Thoracic aorta (tissue), 2 donors: ENCODE measurements around the gene CT45A2. TPM values are rescaled to one million over a fixed set of nuclear protein-coding genes. Genes with fewer than 3 reads are reported as not detected.
"Not testable (repeated sequence)": the region's sequence is repeated elsewhere in the genome, so short reads cannot be mapped to it uniquely, and the experiment has no call there.

Experiments used
- ATAC-seq: fragments of 150-250 bp; one replicate; pipeline ENCODE4 v1.8.0; 2017; ENCODE audit warnings: low read depth; ENCODE audit not compliant: insufficient number of reproducible peaks, low FRiP score
- DNase-seq: peaks from one replicate; pipeline ENCODE4 v3.0.0-alpha.2; 2020; ENCODE audit warnings: low spot score
- H3K27ac ChIP-seq, 2 donors: fragments of 200-600 bp; sonication (generic); 1 replicate in 1 of 2; 2 replicates in 1 of 2; pipeline ENCODE4 v1.5.1; 2016; ENCODE audit warnings: mild to moderate bottlenecking in 2 of 2, moderate library complexity in 2 of 2
- H3K27me3 ChIP-seq: fragments of 200-600 bp; sonication (generic); replicated peaks from 2 replicates; pipeline ENCODE4 v1.6.0; 2016; ENCODE audit warnings: mild to moderate bottlenecking; ENCODE audit not compliant: insufficient read depth
- H3K36me3 ChIP-seq: fragments of 200-600 bp; sonication (generic); one replicate; pipeline ENCODE4 v1.5.1; 2016
- H3K4me1 ChIP-seq, 2 donors: fragments of 200-600 bp; sonication (generic); 1 replicate in 1 of 2; 2 replicates in 1 of 2; pipeline versions ENCODE4 v1.5.1 to v1.6.0; 2016; ENCODE audit warnings: low read depth in 2 of 2, mild to moderate bottlenecking in 1 of 2; ENCODE audit not compliant: control insufficient read depth in 1 of 2
- H3K4me3 ChIP-seq: fragments of 200-600 bp; sonication (generic); 2 replicates; pipeline ENCODE4 v1.5.1; 2016; ENCODE audit warnings: mild to moderate bottlenecking
- H3K9me3 ChIP-seq: fragments of 200-600 bp; sonication (generic); 2 replicates; pipeline ENCODE4 v1.5.1; 2016
- total RNA-seq, 2 donors: library from RNA; depleted of rRNA; stranded (reverse); fragments of >200 nt; gene quantifications; one replicate each; pipeline versions ENCODE4 v1.1.0 to v1.2.3, GENCODE V29; 2016

The CT45A2 gene, protein sequence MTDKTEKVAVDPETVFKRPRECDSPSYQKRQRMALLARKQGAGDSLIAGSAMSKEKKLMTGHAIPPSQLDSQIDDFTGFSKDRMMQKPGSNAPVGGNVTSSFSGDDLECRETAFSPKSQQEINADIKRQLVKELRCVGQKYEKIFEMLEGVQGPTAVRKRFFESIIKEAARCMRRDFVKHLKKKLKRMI
- not detected for total RNA-seq

DNA sequence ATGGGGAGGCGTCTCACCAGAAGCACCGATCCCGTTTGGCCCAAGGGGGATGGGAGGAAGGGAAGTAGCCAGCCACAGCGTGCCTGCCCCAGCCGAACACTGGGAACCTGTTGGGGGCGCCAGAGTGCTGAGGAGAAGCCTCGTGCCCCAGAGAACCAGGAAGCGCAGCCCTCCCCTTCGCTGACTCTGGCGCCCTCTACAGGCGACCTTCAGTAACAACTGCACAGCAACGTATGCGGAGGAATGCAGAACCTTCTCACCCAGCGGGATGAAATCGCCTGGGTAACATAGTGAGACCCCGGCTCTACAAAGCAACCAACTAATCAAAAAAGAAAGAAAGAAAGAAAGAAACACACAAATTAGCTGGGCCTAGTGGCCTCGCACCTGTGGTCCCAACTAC lies at the start of gene CT45A2:
CT45A2 (minus strand) TSS at position 101 of the 400 bp plus-strand sequence. CDS start 3,747 bp downstream, outside the sequence.
- not testable (repeated sequence) for ATAC-seq, H3K9me3 ChIP-seq, DNase-seq, H3K36me3 ChIP-seq, H3K4me1 ChIP-seq, H3K27ac ChIP-seq, H3K27me3 ChIP-seq, H3K4me3 ChIP-seq

DNA sequence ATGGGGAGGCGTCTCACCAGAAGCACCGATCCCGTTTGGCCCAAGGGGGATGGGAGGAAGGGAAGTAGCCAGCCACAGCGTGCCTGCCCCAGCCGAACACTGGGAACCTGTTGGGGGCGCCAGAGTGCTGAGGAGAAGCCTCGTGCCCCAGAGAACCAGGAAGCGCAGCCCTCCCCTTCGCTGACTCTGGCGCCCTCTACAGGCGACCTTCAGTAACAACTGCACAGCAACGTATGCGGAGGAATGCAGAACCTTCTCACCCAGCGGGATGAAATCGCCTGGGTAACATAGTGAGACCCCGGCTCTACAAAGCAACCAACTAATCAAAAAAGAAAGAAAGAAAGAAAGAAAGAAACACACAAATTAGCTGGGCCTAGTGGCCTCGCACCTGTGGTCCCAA lies 34.6 kb upstream of the CT45A2 start, which contains the start of gene CT45A8:
CT45A8 (minus strand) TSS at position 101 of the 400 bp plus-strand sequence. CDS start 3,755 bp downstream, outside the sequence.
- not testable (repeated sequence) for H3K4me3 ChIP-seq, H3K36me3 ChIP-seq, ATAC-seq, H3K27me3 ChIP-seq, H3K9me3 ChIP-seq, DNase-seq, H3K27ac ChIP-seq, H3K4me1 ChIP-seq

DNA sequence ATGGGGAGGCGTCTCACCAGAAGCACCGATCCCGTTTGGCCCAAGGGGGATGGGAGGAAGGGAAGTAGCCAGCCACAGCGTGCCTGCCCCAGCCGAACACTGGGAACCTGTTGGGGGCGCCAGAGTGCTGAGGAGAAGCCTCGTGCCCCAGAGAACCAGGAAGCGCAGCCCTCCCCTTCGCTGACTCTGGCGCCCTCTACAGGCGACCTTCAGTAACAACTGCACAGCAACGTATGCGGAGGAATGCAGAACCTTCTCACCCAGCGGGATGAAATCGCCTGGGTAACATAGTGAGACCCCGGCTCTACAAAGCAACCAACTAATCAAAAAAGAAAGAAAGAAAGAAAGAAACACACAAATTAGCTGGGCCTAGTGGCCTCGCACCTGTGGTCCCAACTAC lies 17.4 kb upstream of the CT45A2 start, which contains the start of gene CT45A7:
CT45A7 (minus strand) TSS at position 101 of the 400 bp plus-strand sequence. CDS start 3,747 bp downstream, outside the sequence.
- H3K36me3 ChIP-seq, H3K27ac ChIP-seq, H3K4me3 ChIP-seq, H3K9me3 ChIP-seq, H3K27me3 ChIP-seq, H3K4me1 ChIP-seq, ATAC-seq, DNase-seq: not testable (repeated sequence)

GRCh38 chrX:135802687-135803086 lies 17.1 kb downstream of the CT45A2 start, which contains the start of gene CT45A6:
CT45A6 (minus strand) TSS chrX:135802787; CDS start chrX:135798993, 3,794 bp downstream.
- H3K9me3 ChIP-seq, H3K4me3 ChIP-seq, ATAC-seq, H3K36me3 ChIP-seq, H3K4me1 ChIP-seq, H3K27ac ChIP-seq, H3K27me3 ChIP-seq, DNase-seq: not testable (repeated sequence)

- H3K4me1 ChIP-seq, H3K27me3 ChIP-seq, H3K36me3 ChIP-seq, H3K27ac ChIP-seq, H3K4me3 ChIP-seq, H3K9me3 ChIP-seq, DNase-seq, ATAC-seq: not testable (repeated sequence)
Measured at GRCh38 chrX:135785403-135785802, 34.4 kb downstream of the CT45A2 start, which contains the start of gene CT45A5. CT45A5 (minus strand) TSS chrX:135785503; CDS start chrX:135781729, 3,774 bp downstream.

DNA sequence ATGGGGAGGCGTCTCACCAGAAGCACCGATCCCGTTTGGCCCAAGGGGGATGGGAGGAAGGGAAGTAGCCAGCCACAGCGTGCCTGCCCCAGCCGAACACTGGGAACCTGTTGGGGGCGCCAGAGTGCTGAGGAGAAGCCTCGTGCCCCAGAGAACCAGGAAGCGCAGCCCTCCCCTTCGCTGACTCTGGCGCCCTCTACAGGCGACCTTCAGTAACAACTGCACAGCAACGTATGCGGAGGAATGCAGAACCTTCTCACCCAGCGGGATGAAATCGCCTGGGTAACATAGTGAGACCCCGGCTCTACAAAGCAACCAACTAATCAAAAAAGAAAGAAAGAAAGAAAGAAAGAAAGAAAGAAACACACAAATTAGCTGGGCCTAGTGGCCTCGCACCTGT lies 51.7 kb downstream of the CT45A2 start, which contains the start of gene CT45A3:
CT45A3 (minus strand) TSS at position 101 of the 400 bp plus-strand sequence. CDS start 3,747 bp downstream, outside the sequence.
- not testable (repeated sequence) for H3K27ac ChIP-seq, H3K4me1 ChIP-seq, H3K27me3 ChIP-seq, DNase-seq, H3K4me3 ChIP-seq, ATAC-seq, H3K36me3 ChIP-seq, H3K9me3 ChIP-seq

Other genes with a start within 250 kb of the CT45A2 start
- not detected for gene CT45A1, start 106.4 kb downstream of the CT45A2 start, total RNA-seq
- not detected for gene CT45A3, start 51.8 kb downstream of the CT45A2 start, total RNA-seq
- not detected for gene CT45A5, start 34.5 kb downstream of the CT45A2 start, total RNA-seq
- gene CT45A6, start 17.2 kb downstream of the CT45A2 start, total RNA-seq, result not detected
- gene CT45A7, start 17.3 kb upstream of the CT45A2 start, total RNA-seq, result not detected
- gene CT45A8, start 34.5 kb upstream of the CT45A2 start, total RNA-seq, result not detected
- not detected for gene CT45A9, start 51.8 kb upstream of the CT45A2 start, total RNA-seq
- not detected for gene CT45A10, start 73.4 kb upstream of the CT45A2 start, total RNA-seq
- gene SAGE1, start 73.7 kb upstream of the CT45A2 start, total RNA-seq, result not detected
- gene MMGT1, start 154.0 kb upstream of the CT45A2 start, total RNA-seq, result 10 to 100 TPM; 26.3 to 30.3 TPM
- 10 to 100 TPM; 13.9 to 14.9 TPM for gene SLC9A6, start 165.4 kb upstream of the CT45A2 start, total RNA-seq